HG03520 (cell line): ENCODE results near the gene TMPRSS6.

Source experiments
- ATAC-seq: cut with Tn5 transposase; IDR thresholded peaks from one replicate; pipeline ENCODE4 v1.9.1; 2021; ENCODE audit warnings: mild to moderate bottlenecking, moderate library complexity; ENCODE audit not compliant: unreplicated experiment

Gene TMPRSS6

GRCh38 chr22:37109242-37109917 lies at the start of gene TMPRSS6:
Gene TMPRSS6, minus strand, starts transcription at chr22:37109713. Its CDS starts 6,296 bp downstream, at chr22:37103417.
- ATAC-seq = no peak

DNA sequence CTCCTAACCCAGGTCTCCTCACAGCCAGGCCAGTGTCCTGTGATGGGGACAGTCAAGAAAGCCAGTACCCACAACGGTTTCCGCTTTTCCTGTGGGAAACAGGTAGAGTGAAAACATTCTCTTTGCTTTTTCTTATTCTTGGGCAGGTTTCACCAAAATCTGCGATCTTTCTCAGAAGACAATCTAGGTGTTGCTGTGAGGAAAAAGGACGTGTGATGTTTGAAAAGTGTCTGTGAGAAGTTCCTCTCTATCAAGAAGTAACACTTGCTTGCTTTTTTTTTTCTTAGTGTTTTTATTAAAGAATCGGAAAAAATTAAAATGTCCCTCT lies 49.4 kb upstream of the TMPRSS6 start:
- no peak for ATAC-seq

DNA sequence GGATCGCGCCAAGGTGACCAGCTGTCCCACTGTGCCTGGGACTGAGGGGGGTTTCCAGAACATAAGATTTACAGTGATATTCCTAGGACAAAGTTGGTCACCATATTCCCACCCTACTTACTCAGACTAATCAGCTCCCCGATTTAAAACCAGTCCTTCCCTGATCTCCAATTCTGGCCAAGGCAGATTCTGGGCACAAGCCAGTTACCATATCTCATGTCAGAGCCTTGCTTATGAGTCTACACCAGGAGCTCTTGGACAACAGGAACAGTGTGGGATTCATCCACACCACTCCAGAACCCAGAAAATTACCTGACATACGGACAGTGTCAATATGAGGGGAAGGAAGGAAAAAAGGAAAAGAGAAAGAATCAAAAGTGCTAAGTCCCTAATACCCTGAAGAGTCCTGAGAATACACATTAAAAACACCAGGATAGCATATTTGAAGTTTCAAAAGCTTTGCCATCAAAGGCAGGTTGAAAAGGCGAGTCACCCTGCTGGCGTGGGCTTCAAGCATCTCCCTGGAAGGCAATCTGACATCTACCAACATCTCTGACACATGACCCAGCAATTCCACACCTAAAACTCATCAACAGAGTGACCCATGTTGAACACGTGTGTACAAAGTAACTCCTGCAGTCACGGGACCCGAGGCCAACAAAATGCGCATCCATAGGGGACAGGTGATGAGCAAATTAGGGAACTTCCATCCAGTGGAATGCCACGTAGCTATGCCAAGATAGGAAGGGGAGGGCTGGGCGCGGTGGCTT lies 48.2 kb upstream of the TMPRSS6 start:
- ATAC-seq = no peak

DNA sequence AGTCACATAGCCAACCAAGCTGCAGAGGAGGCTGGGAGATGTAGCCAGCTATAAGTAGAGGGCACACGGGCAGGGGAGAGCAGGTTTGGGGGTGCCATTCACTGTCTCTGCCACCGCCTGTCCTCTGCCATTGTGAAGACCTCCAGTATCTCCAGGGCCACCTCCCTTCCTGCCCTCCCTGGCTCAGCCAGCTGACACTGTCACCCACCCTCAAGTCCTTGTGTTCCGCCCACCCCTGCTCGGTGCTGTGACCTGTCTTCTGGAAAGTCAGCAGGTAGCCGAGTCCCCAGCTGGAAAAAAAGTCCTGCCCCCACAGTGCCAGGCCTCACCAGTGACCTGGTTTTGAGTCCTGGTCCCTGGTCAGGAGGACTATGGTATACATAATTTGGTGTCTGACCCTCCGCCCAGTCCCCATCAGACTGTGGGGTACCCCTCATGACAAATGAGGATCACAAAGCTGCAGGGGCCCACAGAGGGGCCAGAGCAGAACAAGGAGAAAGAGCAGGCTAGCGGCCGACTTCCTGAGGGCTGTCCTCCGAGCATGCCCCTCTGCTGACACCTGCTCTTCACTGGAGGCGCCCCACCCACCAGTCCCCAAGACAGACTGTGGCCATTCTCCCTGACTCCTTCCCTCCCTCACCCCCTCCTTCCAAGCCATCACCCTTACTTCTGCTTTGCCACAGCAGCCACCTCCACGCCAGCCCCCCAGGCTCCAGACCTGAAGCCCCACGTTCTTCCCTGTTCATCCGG lies 47.3 kb upstream of the TMPRSS6 start:
- no peak for ATAC-seq

GRCh38 chr22:37155971-37156370 lies 46.5 kb upstream of the TMPRSS6 start:
- ATAC-seq = no peak

DNA sequence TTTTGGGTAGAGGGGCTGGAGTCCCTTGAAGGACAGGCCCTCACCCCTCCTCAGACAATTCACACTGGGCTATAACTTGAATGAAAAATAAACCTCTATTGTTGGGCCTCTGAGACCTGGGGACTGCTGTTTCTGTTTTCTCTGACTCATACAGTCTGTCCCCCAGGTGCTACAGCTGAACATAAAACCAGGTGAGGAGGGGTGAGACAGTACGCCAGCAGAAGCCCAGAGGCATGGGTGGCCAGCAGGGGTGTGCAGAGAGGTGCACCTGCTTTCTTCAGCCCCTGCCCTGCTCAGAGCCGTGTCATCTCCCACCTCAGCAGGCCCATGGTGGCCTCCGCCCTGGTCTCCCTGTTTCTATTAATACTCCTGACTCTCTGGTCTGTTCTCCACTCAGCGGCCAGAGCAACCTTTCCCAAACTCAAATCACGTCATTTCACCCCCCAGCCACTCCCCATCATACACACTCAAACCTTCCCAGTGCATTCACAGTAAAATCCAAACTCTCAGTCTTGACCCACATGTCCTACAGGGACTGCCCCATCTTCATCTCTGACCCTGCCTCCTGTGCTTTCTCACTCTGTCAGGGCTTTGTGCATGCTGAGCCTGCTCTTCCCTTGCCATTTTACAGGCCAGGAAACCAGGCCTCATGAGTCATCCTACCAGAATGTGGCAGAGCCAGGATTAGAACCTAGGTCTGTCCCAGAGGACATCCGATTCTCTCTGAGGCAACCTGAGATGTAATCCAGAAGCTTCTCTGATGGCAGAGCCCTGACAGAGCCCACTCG lies 45.6 kb upstream of the TMPRSS6 start:
- no peak for ATAC-seq

GRCh38 chr22:37153901-37154300 lies 44.4 kb upstream of the TMPRSS6 start:
- ATAC-seq = no peak

DNA sequence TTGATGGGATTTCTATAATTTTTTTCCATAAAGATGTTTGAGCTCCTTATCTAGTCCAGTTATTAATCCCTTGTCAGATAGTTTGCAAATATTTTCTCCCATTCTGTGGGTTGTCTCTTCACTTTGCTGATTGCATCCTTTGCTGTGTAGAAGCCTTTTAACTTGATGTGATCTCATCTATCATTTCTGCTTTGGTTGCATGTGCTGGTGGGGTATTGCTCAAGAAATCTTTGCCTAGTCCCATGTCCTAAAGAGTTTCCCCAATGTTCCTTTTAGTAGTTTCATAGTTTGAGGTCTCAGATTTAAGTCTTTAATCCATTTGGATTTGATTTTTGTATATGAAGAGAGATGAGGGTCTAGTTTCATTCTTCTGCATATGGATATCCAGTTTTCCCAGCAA lies 41.9 kb upstream of the TMPRSS6 start:
- no peak for ATAC-seq

DNA sequence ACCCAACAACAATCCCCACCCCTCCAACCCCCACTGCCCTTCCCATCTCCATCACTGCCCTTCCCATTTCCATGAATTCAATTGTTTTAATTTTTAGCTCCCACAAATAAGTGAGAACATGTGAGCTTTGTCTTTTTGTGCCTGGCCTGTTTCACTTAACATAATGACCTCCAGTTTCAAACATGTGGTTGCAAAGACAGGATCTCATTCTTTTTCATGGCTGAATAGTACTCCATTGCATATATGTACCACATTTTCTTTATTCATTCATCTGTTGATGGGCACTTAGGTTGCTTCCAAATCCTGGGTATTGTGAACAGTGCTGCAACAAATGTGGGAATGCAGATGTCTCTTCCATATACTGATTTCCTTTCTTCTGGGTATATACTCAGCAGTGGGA lies 41.2 kb upstream of the TMPRSS6 start:
- ATAC-seq = no peak

- ATAC-seq = no peak
Measured at GRCh38 chr22:37148742-37149665, 39.5 kb upstream of the TMPRSS6 start.

DNA sequence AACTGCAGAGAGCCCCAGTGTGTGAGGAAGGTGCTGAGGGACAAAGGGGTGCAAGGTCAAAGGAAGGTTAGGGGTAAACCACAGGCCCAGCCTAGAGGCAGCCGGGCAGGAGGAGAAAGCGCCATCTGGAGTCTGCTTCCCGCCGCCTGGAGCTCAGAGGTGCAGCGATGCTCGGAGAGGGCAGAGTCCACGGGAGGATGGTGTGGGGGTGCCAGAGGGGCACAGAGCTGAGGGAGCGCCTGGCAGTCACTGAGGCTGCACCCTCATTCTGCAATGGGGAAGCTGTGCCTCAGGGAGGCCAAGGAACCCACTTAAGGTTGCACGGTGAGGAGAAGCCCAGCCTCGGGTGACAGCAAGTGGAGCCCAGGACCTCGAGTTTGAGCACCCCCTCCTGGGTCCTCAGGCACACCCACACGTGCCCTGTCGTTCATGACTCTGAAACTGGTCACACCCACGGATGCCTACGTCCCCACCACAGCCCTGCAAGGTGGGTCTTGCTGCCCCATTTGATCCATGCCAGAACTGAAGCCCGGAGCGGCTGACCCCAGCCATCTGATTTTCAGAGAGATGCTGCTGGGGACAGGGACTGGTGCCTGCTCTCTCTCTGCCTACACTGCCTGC lies 38.6 kb upstream of the TMPRSS6 start:
- no peak for ATAC-seq

GRCh38 chr22:37147186-37147990 lies 37.9 kb upstream of the TMPRSS6 start:
- ATAC-seq = no peak

DNA sequence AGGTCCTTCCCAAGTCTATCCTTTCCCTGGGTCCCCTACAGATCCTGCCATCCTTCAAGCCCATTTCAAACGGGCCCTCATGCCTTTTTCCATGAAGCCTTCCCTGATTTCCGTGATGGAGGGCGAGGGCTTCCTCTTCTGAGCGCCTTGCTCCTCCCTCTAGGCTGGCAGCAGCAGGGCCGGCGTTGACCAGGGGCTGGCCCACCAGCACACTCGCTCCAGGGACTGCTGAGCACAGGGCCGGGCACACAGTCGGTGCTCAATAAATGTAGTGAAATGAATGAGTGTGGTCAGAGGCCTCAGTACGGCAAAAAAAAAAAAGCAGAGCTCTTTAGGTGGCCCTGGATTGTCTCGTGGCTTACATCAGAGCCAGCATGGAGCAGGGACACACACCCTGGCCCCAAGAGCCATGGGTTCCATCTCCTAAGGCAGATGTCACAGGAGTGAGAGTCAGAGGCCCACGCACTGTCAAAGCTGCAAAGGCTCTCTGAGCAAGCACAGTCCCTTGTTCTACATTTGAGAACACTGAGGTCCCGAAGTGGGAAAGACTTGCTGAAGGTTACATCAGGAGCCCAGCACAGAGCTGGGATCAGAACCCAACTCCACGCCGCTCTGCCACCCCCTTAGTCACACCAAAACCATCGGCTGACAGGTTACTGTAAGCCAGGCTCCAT lies 37.1 kb upstream of the TMPRSS6 start:
- no peak for ATAC-seq

GRCh38 chr22:37146051-37146385 lies 36.5 kb upstream of the TMPRSS6 start:
- ATAC-seq = no peak

DNA sequence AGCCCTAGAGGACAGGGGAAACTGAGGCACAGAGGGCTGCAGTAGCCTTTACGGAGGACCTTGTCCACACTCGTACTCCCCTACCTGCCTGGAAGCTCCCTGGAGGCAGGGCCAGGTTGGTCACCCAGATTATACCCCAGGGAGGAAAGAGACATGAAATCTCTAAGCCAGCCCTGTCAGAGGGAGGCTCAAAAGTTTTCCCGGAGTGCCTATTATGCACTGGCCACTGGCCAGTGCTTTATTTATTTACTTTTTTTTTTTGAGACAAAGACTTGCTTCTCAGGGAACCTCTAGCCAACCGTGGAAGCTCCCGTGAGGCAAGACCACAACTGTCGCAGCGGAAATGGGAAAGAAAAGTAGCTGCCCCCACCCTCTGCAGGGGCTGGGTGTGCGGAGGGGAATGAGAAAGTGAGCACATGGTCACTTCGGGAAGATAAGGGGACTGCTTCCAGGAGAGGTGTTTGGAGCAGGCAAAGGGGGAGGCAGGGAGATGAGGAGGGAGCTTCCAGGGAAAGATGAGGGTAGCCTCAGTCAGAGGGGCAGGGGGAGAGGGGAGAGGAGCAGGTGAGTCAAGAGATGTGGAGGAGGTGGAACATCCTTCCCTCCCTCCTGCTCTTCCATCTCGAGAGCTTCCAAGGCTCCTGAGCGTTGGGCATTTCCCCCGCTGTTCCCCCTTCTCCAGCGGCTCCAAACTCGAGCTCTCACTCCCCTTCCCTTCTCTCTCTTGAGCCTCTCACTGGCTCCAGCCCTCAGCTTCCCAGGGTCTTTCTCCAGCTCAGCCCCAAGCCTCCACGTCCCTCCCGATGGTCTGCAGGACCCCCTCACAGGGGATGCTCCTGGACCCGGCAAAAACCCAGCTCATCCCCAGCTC lies 35.9 kb upstream of the TMPRSS6 start:
- ATAC-seq = no peak

- no peak for ATAC-seq
Measured at GRCh38 chr22:37144180-37144554, 34.7 kb upstream of the TMPRSS6 start.

GRCh38 chr22:37141971-37142370 lies 32.5 kb upstream of the TMPRSS6 start:
- no peak for ATAC-seq
